Gastroesophageal sphincter (tissue), 3 donors: Measurements from ENCODE around the gene COL4A3.

Experiments used
- EP300 ChIP-seq: sonication (generic); formaldehyde crosslinking; IDR thresholded peaks from one replicate; pipeline ENCODE4 v1.6.1; 2017; ENCODE audit warnings: antibody characterized with exemption, mild to moderate bottlenecking
- POLR2AphosphoS5 ChIP-seq: sonication (generic); formaldehyde crosslinking; IDR thresholded peaks from one replicate; pipeline ENCODE4 v1.6.1; 2017; ENCODE audit warnings: antibody characterized with exemption
- TF ChIP-seq, protein P1 (sequence below), 4 experiments: fragments of 200-600 bp in 2 of 4; fragments of 450-650 bp in 2 of 4; sonication (generic) in 1 of 4; IDR thresholded peaks; one replicate each; pipeline ENCODE4 v1.5.1; 2017 to 2019; ENCODE audit warnings: antibody characterized with exemption in 4 of 4, mild to moderate bottlenecking in 2 of 4, moderate library complexity in 2 of 4

DNA sequence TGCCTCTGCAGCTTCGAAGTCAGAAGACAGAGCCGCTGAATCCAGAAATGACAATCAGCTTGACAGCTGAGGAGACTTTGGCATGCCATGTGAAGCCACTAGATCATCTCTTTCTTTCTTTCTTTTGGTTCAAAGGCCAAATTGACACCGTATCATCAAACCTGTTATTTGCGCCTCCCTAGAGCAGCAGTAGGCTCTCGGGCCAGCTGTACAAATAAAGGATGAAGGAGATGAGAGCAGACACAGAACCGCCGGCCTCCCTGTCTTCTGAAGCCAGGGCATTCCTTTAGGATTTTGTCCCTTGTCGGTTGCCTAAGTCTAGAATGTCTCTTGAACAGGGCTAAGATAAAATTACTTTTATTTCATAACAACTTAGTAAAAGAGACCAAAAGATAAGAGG lies 37.2 kb upstream of the COL4A3 start:
- TF ChIP-seq, protein P1, sequence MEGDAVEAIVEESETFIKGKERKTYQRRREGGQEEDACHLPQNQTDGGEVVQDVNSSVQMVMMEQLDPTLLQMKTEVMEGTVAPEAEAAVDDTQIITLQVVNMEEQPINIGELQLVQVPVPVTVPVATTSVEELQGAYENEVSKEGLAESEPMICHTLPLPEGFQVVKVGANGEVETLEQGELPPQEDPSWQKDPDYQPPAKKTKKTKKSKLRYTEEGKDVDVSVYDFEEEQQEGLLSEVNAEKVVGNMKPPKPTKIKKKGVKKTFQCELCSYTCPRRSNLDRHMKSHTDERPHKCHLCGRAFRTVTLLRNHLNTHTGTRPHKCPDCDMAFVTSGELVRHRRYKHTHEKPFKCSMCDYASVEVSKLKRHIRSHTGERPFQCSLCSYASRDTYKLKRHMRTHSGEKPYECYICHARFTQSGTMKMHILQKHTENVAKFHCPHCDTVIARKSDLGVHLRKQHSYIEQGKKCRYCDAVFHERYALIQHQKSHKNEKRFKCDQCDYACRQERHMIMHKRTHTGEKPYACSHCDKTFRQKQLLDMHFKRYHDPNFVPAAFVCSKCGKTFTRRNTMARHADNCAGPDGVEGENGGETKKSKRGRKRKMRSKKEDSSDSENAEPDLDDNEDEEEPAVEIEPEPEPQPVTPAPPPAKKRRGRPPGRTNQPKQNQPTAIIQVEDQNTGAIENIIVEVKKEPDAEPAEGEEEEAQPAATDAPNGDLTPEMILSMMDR (IDR thresholded peaks at IDR 0.05) = no peak
- TF ChIP-seq POLR2AphosphoS5 = no peak
- no peak for TF ChIP-seq EP300
